Upper lobe of right lung (tissue), 1 donor: ENCODE results near the gene ZFX. TPM values are rescaled to one million over a fixed set of nuclear protein-coding genes. Genes with fewer than 3 reads are reported as not detected.

ENCODE experiments used
- ATAC-seq: fragments of 200-7000 bp; cut with Tn5 transposase; one replicate; pipeline ENCODE4 v1.9.1; 2020; ENCODE audit warnings: mild to moderate bottlenecking, moderate library complexity
- DNase-seq: peaks from one replicate; pipeline ENCODE4 v3.0.0-alpha.2; 2020
- H3K27ac ChIP-seq: fragments of 200-600 bp; one replicate; pipeline ENCODE4 v1.8.0; 2022
- H3K27me3 ChIP-seq: fragments of 200-600 bp; one replicate; pipeline ENCODE4 v1.8.0; 2022; ENCODE audit warnings: mild to moderate bottlenecking
- H3K36me3 ChIP-seq: fragments of 200-600 bp; one replicate; pipeline ENCODE4 v1.8.0; 2022
- H3K4me1 ChIP-seq: fragments of 200-600 bp; one replicate; pipeline ENCODE4 v1.8.0; 2022
- H3K4me3 ChIP-seq: fragments of 200-600 bp; one replicate; pipeline ENCODE4 v1.8.0; 2022; ENCODE audit warnings: mild to moderate bottlenecking
- H3K9me3 ChIP-seq: fragments of 200-600 bp; one replicate; pipeline ENCODE4 v1.8.0; 2022
- intact Hi-C: fragments of 100-400 bp; cut with DNase I; formaldehyde crosslinking; loops from one replicate; pipeline ENCODE4 v1.11.0; 2022
- total RNA-seq: library from RNA; stranded (reverse); fragmentation: NEBNext Ultra II Directional; extraction: Animal tissue kit (Norgen Biotek cat#: 25700); gene quantifications from one replicate; pipeline ENCODE4 v1.2.1, GENCODE V29; 2021
- TF ChIP-seq, protein P1 (sequence below): fragments of 200-600 bp; IDR thresholded peaks from one replicate; pipeline ENCODE4 v1.8.0; 2022; ENCODE audit warnings: antibody characterized with exemption
- donor health status: DM: no; HTN: yes; CAD: no; lungs with severe emphysema.

Gene ZFX
- total RNA-seq, 1 donor from 2014 or later, result 41.5 TPM

- TF ChIP-seq, protein P1, sequence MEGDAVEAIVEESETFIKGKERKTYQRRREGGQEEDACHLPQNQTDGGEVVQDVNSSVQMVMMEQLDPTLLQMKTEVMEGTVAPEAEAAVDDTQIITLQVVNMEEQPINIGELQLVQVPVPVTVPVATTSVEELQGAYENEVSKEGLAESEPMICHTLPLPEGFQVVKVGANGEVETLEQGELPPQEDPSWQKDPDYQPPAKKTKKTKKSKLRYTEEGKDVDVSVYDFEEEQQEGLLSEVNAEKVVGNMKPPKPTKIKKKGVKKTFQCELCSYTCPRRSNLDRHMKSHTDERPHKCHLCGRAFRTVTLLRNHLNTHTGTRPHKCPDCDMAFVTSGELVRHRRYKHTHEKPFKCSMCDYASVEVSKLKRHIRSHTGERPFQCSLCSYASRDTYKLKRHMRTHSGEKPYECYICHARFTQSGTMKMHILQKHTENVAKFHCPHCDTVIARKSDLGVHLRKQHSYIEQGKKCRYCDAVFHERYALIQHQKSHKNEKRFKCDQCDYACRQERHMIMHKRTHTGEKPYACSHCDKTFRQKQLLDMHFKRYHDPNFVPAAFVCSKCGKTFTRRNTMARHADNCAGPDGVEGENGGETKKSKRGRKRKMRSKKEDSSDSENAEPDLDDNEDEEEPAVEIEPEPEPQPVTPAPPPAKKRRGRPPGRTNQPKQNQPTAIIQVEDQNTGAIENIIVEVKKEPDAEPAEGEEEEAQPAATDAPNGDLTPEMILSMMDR, result no peak
- H3K27ac ChIP-seq, result no peak overlapping the region
- peaks cover 18% of the 10 kb centered on the region for H3K4me1 ChIP-seq
- no peak for ATAC-seq
- no peaks in the 10 kb centered on the region for H3K36me3 ChIP-seq
- H3K9me3 ChIP-seq, result no peaks in the 10 kb centered on the region
- no peaks in the 10 kb centered on the region for H3K27me3 ChIP-seq
- H3K4me3 ChIP-seq, result no peak overlapping the region
- intact Hi-C loops, result no loop called here
- no peak for DNase-seq
Observed at GRCh38 chrX:24167719-24168472, 18.4 kb downstream of the ZFX start.

GRCh38 chrX:24168807-24169206 is 19.3 kb downstream of the ZFX start:
- intact Hi-C loops, result no loop called here
- TF ChIP-seq, protein P1, result no peak
- H3K36me3 ChIP-seq, result peaks cover 9% of the 10 kb centered on the region
- H3K9me3 ChIP-seq, result no peaks in the 10 kb centered on the region
- DNase-seq (no peak), ATAC-seq (no peak)
- no peak overlapping the region for H3K27ac ChIP-seq
- no peaks in the 10 kb centered on the region for H3K27me3 ChIP-seq
- H3K4me3 ChIP-seq, result no peak overlapping the region
- peaks cover 18% of the 10 kb centered on the region for H3K4me1 ChIP-seq

DNA sequence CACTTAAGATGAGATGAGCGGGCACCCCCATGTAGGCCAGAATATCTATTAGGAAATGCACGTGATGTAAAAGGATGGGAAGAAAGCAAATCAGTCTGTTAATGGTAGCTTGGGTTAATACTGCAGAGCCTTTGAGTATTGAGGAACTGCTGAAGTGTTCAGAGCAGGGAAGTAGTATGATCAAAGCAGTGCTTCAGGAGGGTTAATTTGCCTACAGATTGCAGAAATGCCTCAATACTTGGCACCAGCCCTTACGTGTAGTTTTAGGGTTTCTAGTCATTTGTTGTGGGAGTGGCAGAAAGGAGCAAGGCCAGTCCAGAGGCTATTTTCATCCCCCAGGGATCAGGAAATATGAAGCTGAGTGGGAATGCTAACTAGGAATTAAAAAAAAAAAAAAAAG is 19.7 kb downstream of the ZFX start:
- Histone ChIP-seq H3K9me3 (no peaks in the 10 kb centered on the region), H3K27ac (no peak overlapping the region), H3K4me1 (peaks cover 16% of the 10 kb centered on the region), H3K4me3 (no peak overlapping the region), H3K36me3 (peaks cover 9% of the 10 kb centered on the region), H3K27me3 (no peaks in the 10 kb centered on the region)
- intact Hi-C loops, result no loop called here
- DNase-seq, result no peak
- no peak for ATAC-seq
- TF ChIP-seq, protein P1, result no peak

GRCh38 chrX:24173115-24173847 is 23.8 kb downstream of the ZFX start:
- H3K36me3 ChIP-seq, result peaks cover 20% of the 10 kb centered on the region
- TF ChIP-seq, protein P1, result no peak
- H3K9me3 ChIP-seq, result no peaks in the 10 kb centered on the region
- DNase-seq (no peak), ATAC-seq (no peak)
- H3K27ac ChIP-seq, result no peak overlapping the region
- intact Hi-C loops, result no loop called here
- no peak overlapping the region for H3K4me3 ChIP-seq
- H3K4me1 ChIP-seq, result peaks cover 6% of the 10 kb centered on the region
- no peaks in the 10 kb centered on the region for H3K27me3 ChIP-seq

GRCh38 chrX:24175276-24175675 is 25.7 kb downstream of the ZFX start:
- DNase-seq, result no peak
- Histone ChIP-seq H3K27me3 (no peaks in the 10 kb centered on the region), H3K4me3 (no peak overlapping the region), H3K4me1 (no peaks in the 10 kb centered on the region), H3K9me3 (no peaks in the 10 kb centered on the region), H3K36me3 (peaks cover 27% of the 10 kb centered on the region), H3K27ac (no peak overlapping the region)
- TF ChIP-seq, protein P1, result no peak
- intact Hi-C loops, result no loop called here
- no peak for ATAC-seq
